ENCODE data around the gene WWP2.
"Not testable (repeated sequence)": the region's sequence is repeated elsewhere in the genome, so short reads cannot be mapped to it uniquely, and the experiment has no call there.

The WWP2 gene

GRCh38 chr16:69929480-69929879 is 167.3 kb downstream of the WWP2 start:
- no peak for DNase-seq

- DNase-seq, result peak; percentile 65 to 77 (median 75)
These were observed 168.1 kb downstream of the WWP2 start for GRCh38 chr16:69930117-69930776.

- no peak for DNase-seq
These were observed 169.5 kb downstream of the WWP2 start for GRCh38 chr16:69931631-69932030.

- DNase-seq, result no peak
These were observed 170.1 kb downstream of the WWP2 start for GRCh38 chr16:69932228-69932627.

- no peak for DNase-seq
These were observed 170.7 kb downstream of the WWP2 start for GRCh38 chr16:69932691-69933392.

GRCh38 chr16:69934044-69934443 is 171.9 kb downstream of the WWP2 start:
- no peak for DNase-seq

- no peak for DNase-seq
These were observed 172.6 kb downstream of the WWP2 start for GRCh38 chr16:69934751-69935150.

- no peak for DNase-seq
These were observed 173.2 kb downstream of the WWP2 start for GRCh38 chr16:69935278-69935711.

GRCh38 chr16:69935740-69936139 is 173.6 kb downstream of the WWP2 start:
- no peak for DNase-seq

- no peak for DNase-seq
These were observed 174.1 kb downstream of the WWP2 start for GRCh38 chr16:69936252-69936651.

- DNase-seq, result no peak
These were observed 174.6 kb downstream of the WWP2 start for GRCh38 chr16:69936751-69937211.

- no peak for DNase-seq
These were observed 175.4 kb downstream of the WWP2 start for GRCh38 chr16:69937465-69937951.

- DNase-seq, result no peak
These were observed 177.1 kb downstream of the WWP2 start for GRCh38 chr16:69938981-69939820.

- no peak for DNase-seq
These were observed 177.9 kb downstream of the WWP2 start for GRCh38 chr16:69939821-69940585.

- no peak for DNase-seq
These were observed 178.5 kb downstream of the WWP2 start for GRCh38 chr16:69940676-69941075.

GRCh38 chr16:69941251-69942098 is 179.3 kb downstream of the WWP2 start:
- no peak for DNase-seq

GRCh38 chr16:69942099-69942491 is 180.0 kb downstream of the WWP2 start:
- DNase-seq, result no peak

GRCh38 chr16:69942627-69943170 is 180.6 kb downstream of the WWP2 start:
- DNase-seq, result no peak

- DNase-seq, result not testable (repeated sequence)
These were observed 181.3 kb downstream of the WWP2 start for GRCh38 chr16:69943241-69944036.

GRCh38 chr16:69950411-69950810 is 188.3 kb downstream of the WWP2 start:
- not testable (repeated sequence) for DNase-seq
